Measurements from ENCODE around the gene LRRC3. TPM values are rescaled to one million over a fixed set of nuclear protein-coding genes. Genes with fewer than 3 reads are reported as not detected.

The LRRC3 gene
- total RNA-seq, 1 donor from 2014 or later, result 2.2 TPM

- DNase-seq (ENCODE audit: low spot score), result no peak
- no peak overlapping the region for H3K27ac Mint-ChIP-seq
- H3K27me3 Mint-ChIP-seq (ENCODE audit: low read depth), result peaks cover 20% of the 10 kb centered on the region
- intact Hi-C loops (cut with micrococcal nuclease), result no loop called here
- H3K36me3 Mint-ChIP-seq (ENCODE audit: low read depth), result no peaks in the 10 kb centered on the region
- no peaks in the 10 kb centered on the region for H3K4me1 Mint-ChIP-seq (ENCODE audit: low read depth)
- peaks cover 19% of the 10 kb centered on the region for H3K9me3 Mint-ChIP-seq
- no peak overlapping the region for H3K4me3 Mint-ChIP-seq (ENCODE audit: low read depth)
Observed at GRCh38 chr21:44448651-44449131, 6.6 kb upstream of the LRRC3 start.

DNA sequence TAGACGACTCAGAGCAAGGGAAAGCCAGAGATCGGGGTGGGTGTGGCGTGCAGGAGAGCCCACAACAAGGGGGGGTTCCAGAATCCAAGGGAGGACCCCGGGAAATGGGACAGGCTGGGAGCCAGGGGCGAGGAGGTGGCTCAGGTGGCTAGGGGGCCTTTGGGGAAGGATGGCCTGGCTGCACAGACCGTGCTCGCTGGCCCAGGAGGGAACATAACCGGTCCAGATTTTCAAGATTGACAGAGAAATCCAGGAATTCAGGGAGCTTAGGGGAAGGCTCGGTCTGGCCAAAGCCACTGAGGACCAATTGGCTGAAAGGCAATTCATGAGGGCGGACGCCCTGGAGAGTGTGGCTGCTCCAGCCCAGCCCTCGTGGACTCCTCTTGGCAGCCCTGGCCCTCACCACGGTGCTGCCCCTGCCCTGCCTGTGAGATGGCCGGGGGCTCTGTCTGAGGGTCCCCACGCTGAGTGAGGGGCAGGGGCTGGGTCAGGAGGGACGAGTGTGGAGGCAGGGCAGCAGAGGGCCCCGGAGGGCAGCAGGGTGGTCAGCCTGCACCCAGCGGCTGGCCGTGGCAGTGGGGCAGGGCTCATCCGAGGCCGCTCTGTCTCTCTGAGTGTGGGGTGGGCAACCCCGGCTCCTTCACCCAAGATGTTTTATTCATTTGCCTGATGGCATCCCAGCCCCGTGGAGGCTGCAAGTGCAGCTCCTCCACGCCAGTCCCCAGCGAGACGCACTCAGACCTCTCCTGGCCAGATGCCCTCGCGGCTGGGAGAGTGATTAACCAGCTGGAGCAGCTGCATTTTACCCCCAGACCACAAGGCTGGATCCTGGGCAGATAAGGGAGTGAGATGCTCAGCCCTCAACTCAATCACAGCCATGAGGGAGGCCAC lies 5.6 kb upstream of the LRRC3 start:
- Mint-ChIP-seq H3K27me3 (ENCODE audit: low read depth) (peaks cover 22% of the 10 kb centered on the region), H3K27ac (no peak overlapping the region), H3K4me3 (ENCODE audit: low read depth) (no peak overlapping the region), H3K4me1 (ENCODE audit: low read depth) (peaks cover 3% of the 10 kb centered on the region), H3K9me3 (peaks cover 29% of the 10 kb centered on the region), H3K36me3 (ENCODE audit: low read depth) (no peaks in the 10 kb centered on the region)
- DNase-seq (ENCODE audit: low spot score), result no peak
- intact Hi-C loops (cut with micrococcal nuclease), result no loop called here

DNA sequence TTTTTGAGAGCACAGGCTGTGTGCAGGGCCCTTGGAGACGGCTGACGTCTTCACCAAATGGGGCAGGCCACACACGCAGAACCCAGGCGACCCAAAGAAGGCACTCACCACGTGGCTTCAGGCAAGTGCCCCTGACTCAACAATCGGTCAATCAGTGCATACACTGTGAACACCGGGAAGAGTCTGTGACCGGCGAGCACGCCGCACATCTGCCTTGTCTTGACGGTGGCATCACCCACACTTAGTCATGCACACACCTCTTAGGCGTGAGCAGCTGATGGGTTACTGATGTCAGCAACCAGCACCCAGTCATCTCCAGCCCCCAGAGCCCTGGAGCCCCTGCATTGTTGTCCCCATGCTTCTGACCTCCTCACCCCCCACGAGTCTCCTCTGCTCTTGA lies 4.9 kb upstream of the LRRC3 start:
- Mint-ChIP-seq H3K4me3 (ENCODE audit: low read depth) (no peak overlapping the region), H3K4me1 (ENCODE audit: low read depth) (peaks cover 3% of the 10 kb centered on the region), H3K27ac (no peak overlapping the region), H3K9me3 (peaks cover 30% of the 10 kb centered on the region), H3K36me3 (ENCODE audit: low read depth) (no peaks in the 10 kb centered on the region), H3K27me3 (ENCODE audit: low read depth) (peaks cover 22% of the 10 kb centered on the region)
- intact Hi-C loops (cut with micrococcal nuclease), result no loop called here
- DNase-seq (ENCODE audit: low spot score), result no peak

- Mint-ChIP-seq H3K27me3 (ENCODE audit: low read depth) (peaks cover 22% of the 10 kb centered on the region), H3K4me3 (ENCODE audit: low read depth) (no peak overlapping the region), H3K9me3 (peaks cover 30% of the 10 kb centered on the region), H3K27ac (no peak overlapping the region), H3K4me1 (ENCODE audit: low read depth) (peaks cover 3% of the 10 kb centered on the region), H3K36me3 (ENCODE audit: low read depth) (no peaks in the 10 kb centered on the region)
- DNase-seq (ENCODE audit: low spot score), result no peak
- intact Hi-C loops (cut with micrococcal nuclease), result no loop called here
Observed at GRCh38 chr21:44450999-44451398, 4.3 kb upstream of the LRRC3 start.

GRCh38 chr21:44453120-44453519 lies 2.2 kb upstream of the LRRC3 start:
- H3K27me3 Mint-ChIP-seq (ENCODE audit: low read depth), result peaks cover 17% of the 10 kb centered on the region
- no peak overlapping the region for H3K4me3 Mint-ChIP-seq (ENCODE audit: low read depth)
- intact Hi-C loops (cut with micrococcal nuclease), result no loop called here
- no peak for DNase-seq (ENCODE audit: low spot score)
- no peaks in the 10 kb centered on the region for H3K36me3 Mint-ChIP-seq (ENCODE audit: low read depth)
- H3K27ac Mint-ChIP-seq, result no peak overlapping the region
- peaks cover 30% of the 10 kb centered on the region for H3K9me3 Mint-ChIP-seq
- peaks cover 3% of the 10 kb centered on the region for H3K4me1 Mint-ChIP-seq (ENCODE audit: low read depth)

- H3K4me3 Mint-ChIP-seq (ENCODE audit: low read depth), result peak overlapping the region; percentile 61
- intact Hi-C loops (cut with micrococcal nuclease), result no loop called here
- no peaks in the 10 kb centered on the region for H3K36me3 Mint-ChIP-seq (ENCODE audit: low read depth)
- H3K9me3 Mint-ChIP-seq, result peaks cover 30% of the 10 kb centered on the region
- no peak overlapping the region for H3K27ac Mint-ChIP-seq
- H3K27me3 Mint-ChIP-seq (ENCODE audit: low read depth), result peaks cover 14% of the 10 kb centered on the region
- DNase-seq (ENCODE audit: low spot score), result no peak
- H3K4me1 Mint-ChIP-seq (ENCODE audit: low read depth), result peaks cover 3% of the 10 kb centered on the region
Observed at GRCh38 chr21:44454058-44454457, 1.3 kb upstream of the LRRC3 start.

- Mint-ChIP-seq H3K36me3 (ENCODE audit: low read depth) (no peaks in the 10 kb centered on the region), H3K27ac (no peak overlapping the region), H3K27me3 (ENCODE audit: low read depth) (peaks cover 12% of the 10 kb centered on the region), H3K4me3 (ENCODE audit: low read depth) (peak overlapping the region; percentile 76), H3K4me1 (ENCODE audit: low read depth) (peaks cover 3% of the 10 kb centered on the region), H3K9me3 (peaks cover 30% of the 10 kb centered on the region)
- intact Hi-C loops (cut with micrococcal nuclease), result loop anchor here (1.0 kb wide), 1 partner anchor 27 kb away; no protein-coding TSS in a partner anchor
- DNase-seq (ENCODE audit: low spot score), result peak; percentile 35
Observed at GRCh38 chr21:44455524-44456213, 359 bp downstream of the LRRC3 start.

GRCh38 chr21:44456214-44456914 lies 1.1 kb downstream of the LRRC3 start:
- intact Hi-C loops (cut with micrococcal nuclease), result no loop called here
- no peak for DNase-seq (ENCODE audit: low spot score)
- peak overlapping the region; percentile 75 for H3K4me3 Mint-ChIP-seq (ENCODE audit: low read depth)
- H3K36me3 Mint-ChIP-seq (ENCODE audit: low read depth), result no peaks in the 10 kb centered on the region
- peaks cover 11% of the 10 kb centered on the region for H3K27me3 Mint-ChIP-seq (ENCODE audit: low read depth)
- peaks cover 30% of the 10 kb centered on the region for H3K9me3 Mint-ChIP-seq
- no peak overlapping the region for H3K27ac Mint-ChIP-seq
- H3K4me1 Mint-ChIP-seq (ENCODE audit: low read depth), result peaks cover 3% of the 10 kb centered on the region

- DNase-seq (ENCODE audit: low spot score), result no peak
- intact Hi-C loops (cut with micrococcal nuclease), result no loop called here
- peaks cover 3% of the 10 kb centered on the region for H3K4me1 Mint-ChIP-seq (ENCODE audit: low read depth)
- peak overlapping the region; percentile 75 for H3K4me3 Mint-ChIP-seq (ENCODE audit: low read depth)
- H3K27me3 Mint-ChIP-seq (ENCODE audit: low read depth), result peaks cover 8% of the 10 kb centered on the region
- peaks cover 24% of the 10 kb centered on the region for H3K9me3 Mint-ChIP-seq
- no peak overlapping the region for H3K27ac Mint-ChIP-seq
- H3K36me3 Mint-ChIP-seq (ENCODE audit: low read depth), result no peaks in the 10 kb centered on the region
Observed at GRCh38 chr21:44456915-44457736, 1.8 kb downstream of the LRRC3 start.

GRCh38 chr21:44458971-44459711 lies 3.8 kb downstream of the LRRC3 start:
- Mint-ChIP-seq H3K27me3 (ENCODE audit: low read depth) (no peaks in the 10 kb centered on the region), H3K27ac (no peak overlapping the region), H3K36me3 (ENCODE audit: low read depth) (no peaks in the 10 kb centered on the region), H3K9me3 (peaks cover 6% of the 10 kb centered on the region), H3K4me3 (ENCODE audit: low read depth) (no peak overlapping the region), H3K4me1 (ENCODE audit: low read depth) (peaks cover 3% of the 10 kb centered on the region)
- intact Hi-C loops (cut with micrococcal nuclease), result no loop called here
- no peak for DNase-seq (ENCODE audit: low spot score)

- intact Hi-C loops (cut with micrococcal nuclease), result no loop called here
- H3K27me3 Mint-ChIP-seq (ENCODE audit: low read depth), result no peaks in the 10 kb centered on the region
- H3K27ac Mint-ChIP-seq, result no peak overlapping the region
- no peaks in the 10 kb centered on the region for H3K4me1 Mint-ChIP-seq (ENCODE audit: low read depth)
- no peaks in the 10 kb centered on the region for H3K9me3 Mint-ChIP-seq
- no peaks in the 10 kb centered on the region for H3K36me3 Mint-ChIP-seq (ENCODE audit: low read depth)
- no peak for DNase-seq (ENCODE audit: low spot score)
- no peak overlapping the region for H3K4me3 Mint-ChIP-seq (ENCODE audit: low read depth)
Observed at GRCh38 chr21:44459712-44460440, 4.6 kb downstream of the LRRC3 start.

Measured in activated T-helper 2 cell treated with anti-CD3 and anti-CD28 coated beads, Interferon-gamma antibody, Interleukin-2, Interleukin-4, amounts not matched to agents 10 μg/mL and 5 μg/mL and 100 μg/mL, durations not matched to agents 14 hours and 24 hours and 36 hours (primary cell).